DMS79 treated with DMSO at 0.1 percent for 48 hours (cell line): ENCODE measurements around the gene PAFAH1B2.

Source experiments
- DNase-seq: peaks from one replicate; lab custom pipeline; 2025; lab: John Stamatoyannopoulos, UW

Gene PAFAH1B2

DNA sequence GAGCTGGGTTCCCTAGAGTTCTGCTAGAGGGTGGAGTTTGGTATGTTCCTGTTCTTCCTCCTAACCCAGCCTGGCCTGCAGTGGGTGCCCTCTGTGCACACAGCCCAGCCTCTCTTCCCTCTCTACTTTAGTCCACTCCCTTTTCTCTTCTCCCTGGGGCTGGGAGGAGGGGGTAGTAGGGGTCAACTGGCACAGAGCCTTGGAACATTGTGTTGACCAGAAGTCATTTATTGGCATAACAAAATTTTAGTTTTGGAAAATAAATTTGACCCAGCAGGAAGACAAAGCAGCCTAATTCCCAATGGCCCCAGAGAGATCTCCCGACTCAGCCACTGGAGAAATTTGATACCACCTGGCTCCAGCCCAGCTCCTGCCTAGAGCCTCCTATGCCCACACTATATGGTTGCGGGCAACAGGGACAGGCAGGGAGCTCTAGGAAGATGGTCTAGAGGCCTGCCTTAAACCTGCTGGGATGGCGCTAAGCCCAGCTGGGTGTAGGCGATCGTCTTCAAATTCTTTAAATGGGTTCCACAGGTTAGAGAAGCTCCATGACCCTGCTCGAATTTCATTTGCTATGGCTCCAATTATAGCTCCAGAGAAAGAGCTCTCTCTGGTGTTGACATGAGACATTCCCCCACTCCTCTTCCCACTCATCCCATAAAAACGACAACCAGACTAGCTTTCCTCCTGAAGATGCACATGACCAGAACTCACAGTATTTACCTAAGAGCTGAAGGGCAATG is 77.9 kb downstream of the PAFAH1B2 start:
- DNase-seq = peak; percentile 88

DNA sequence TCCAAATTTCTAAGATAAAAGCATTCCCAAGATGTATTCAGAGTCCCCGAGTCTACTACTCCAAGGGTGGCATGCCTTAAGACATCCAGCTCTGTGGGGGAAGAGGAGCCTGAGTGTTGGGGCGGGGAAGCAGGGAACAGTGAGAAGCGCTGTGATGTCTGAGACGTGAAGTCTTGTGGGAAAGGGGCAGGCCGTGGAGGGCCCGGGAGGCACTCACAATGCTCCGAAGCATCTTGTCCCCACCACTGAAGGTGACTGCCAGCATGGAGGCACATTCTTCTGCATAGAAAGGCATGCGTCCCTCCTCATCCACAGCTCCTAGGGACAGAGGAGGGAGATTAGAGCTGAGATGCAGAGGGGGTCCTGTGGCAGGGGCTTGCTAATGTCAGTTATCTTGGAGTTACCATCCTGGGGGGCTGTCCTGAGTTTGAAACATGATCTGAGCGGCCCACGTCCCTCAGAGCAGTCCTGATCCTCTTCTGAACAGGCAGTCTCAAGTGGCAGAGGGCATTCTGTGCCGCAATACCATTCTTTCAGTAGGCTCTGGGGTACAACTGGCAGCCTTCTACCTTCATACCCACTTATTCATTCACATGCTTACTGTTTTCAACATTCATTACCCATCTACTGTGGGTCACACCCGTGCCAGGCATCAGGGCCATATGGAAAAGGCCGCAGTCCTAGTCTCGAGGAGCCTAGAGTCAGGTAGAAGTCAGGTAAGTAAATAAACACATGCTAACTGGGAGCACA is 79.1 kb downstream of the PAFAH1B2 start:
- DNase-seq = no peak

DNA sequence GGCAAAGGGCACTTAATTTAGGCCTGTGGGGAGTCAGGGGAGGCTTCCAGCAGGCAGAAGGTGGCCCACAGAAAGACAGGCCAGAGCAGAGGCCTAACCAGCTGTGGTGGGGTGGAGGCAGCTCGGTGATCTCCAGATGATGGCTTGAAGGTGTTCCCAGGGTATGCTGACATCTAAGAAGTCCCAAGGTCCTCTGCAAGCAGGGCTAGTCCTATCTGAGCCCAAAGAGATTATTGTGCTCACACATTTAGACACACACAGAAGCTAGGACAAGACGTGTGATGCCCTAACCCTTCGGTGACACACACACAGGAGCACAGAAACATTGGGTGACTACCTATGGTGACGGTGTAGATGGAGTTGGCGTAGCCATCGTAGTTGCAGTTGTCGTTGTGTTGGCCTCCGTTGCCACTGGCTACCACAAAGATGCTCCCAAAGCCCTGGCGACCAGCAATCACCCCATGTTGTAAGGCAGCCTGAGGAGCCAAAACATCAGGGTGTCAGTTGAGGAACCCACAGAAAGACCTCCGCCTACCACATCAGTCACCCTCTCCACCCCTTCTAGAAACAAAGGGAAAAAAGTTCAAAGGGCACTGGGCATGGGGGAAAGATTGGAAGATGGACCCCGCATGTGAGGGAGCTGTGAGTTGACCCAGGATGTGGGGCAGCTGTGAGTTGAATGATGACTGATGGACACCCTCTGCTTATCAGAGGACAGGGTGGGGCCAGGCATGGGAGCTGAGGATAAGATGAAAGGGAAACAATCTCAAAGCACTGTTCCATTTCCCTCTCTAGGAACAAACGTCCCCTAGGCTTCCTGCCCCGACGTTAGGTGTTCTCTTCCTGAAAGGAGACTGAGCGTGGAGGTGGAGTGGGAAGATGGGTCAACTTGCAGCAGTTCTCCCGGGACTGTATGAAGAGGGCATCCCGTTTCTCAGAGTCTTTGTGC is 79.9 kb downstream of the PAFAH1B2 start:
- DNase-seq = no peak

DNA sequence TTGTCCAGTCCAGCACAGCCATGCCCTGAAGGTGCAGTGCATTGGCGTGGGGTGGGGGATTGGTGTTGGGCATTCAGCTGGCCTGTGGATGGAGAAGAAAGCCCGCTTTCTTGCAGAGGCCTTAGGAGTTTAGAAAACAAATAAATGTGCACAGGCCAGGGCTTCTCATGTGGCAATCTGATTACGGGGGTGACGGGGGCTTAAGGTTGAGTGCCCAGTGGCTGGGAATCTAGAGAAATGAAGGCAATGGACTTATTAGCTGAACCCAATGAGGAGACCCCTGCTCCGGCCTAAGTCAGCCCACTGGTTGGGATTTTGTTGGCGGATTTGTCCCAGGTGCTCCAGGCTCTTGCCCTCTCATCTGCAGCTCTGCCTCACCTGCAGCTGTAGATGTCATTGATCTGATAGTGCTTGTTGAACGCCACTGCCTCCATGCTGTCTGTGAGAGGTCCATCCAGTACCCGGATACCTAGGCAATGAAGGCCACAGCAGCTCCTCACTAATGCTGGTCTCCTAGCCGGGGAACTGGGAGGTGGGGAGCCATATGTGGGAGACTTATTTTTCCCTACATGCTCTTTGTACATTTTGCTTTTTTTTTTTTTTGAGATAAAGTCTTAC is 81.6 kb downstream of the PAFAH1B2 start:
- DNase-seq = no peak
